ENCODE measurements around the gene MPC1.

Gene MPC1

GRCh38 chr6:166419286-166419685 lies 36.5 kb upstream of the MPC1 start:
- Histone ChIP-seq H3K9ac (ENCODE audit: low read length) (no peak overlapping the region), H2BK15ac (ENCODE audit: low read depth, poor library complexity, severe bottlenecking) (no peak overlapping the region), H3K18ac (ENCODE audit: low read depth in 1 of 2, low read length in 2 of 2) (no peak overlapping the region), H3K4me2 (ENCODE audit: low read length, poor library complexity, severe bottlenecking) (no peak overlapping the region), H3K79me1 (replicated peaks; ENCODE audit: low read length, poor library complexity, severe bottlenecking) (no peaks in the 10 kb centered on the region), H3K4me1 (ENCODE audit: control insufficient read depth, insufficient read depth, low read depth, low read length) (peaks cover 12% of the 10 kb centered on the region), H3K9me3 (ENCODE audit: control insufficient read depth, low read length) (no peaks in the 10 kb centered on the region), H3K4me3 (ENCODE audit: insufficient read depth in 1 of 2, low read depth in 1 of 2, low read length in 2 of 2) (no peak overlapping the region), H3K27me3 (ENCODE audit: control insufficient read depth in 1 of 2, insufficient read depth in 1 of 2, low read length in 2 of 2) (no peaks in the 10 kb centered on the region), H3K23ac (ENCODE audit: low read length in 2 of 2) (no peak overlapping the region), H2AFZ (ENCODE audit: low read depth, low read length) (no peak overlapping the region), H3K14ac (ENCODE audit: low read length in 2 of 2) (no peak overlapping the region), H3K36me3 (ENCODE audit: control insufficient read depth in 1 of 2, insufficient read depth in 2 of 2, low read depth in 1 of 2, low read length in 2 of 2) (peaks cover 4 to 32% of the 10 kb centered on the region in 2 experiments), H2AK5ac (ENCODE audit: low read length, severe bottlenecking) (no peak overlapping the region), H2BK12ac (ENCODE audit: low read length in 2 of 2) (no peak overlapping the region), H3K4ac (ENCODE audit: low read depth in 1 of 2, low read length in 2 of 2) (no peak overlapping the region), H4K91ac (ENCODE audit: low read length) (no peak overlapping the region), H3K27ac (ENCODE audit: low read length, poor library complexity, severe bottlenecking) (no peak overlapping the region), H2BK5ac (ENCODE audit: low read depth, low read length, poor library complexity, severe bottlenecking) (no peak overlapping the region), H4K8ac (ENCODE audit: low read length) (no peak overlapping the region), H2BK120ac (ENCODE audit: low read depth, low read length) (no peak overlapping the region)
- DNase-seq = peak; percentile 61
- WGBS = 78% methylated on average over 7 of the region's 7 CpGs

- Histone ChIP-seq H4K91ac (ENCODE audit: low read length) (no peak overlapping the region), H4K8ac (ENCODE audit: low read length) (no peak overlapping the region), H3K9me3 (ENCODE audit: control insufficient read depth, low read length) (no peaks in the 10 kb centered on the region), H2BK12ac (ENCODE audit: low read length in 2 of 2) (no peak overlapping the region), H3K4me1 (ENCODE audit: control insufficient read depth, insufficient read depth, low read depth, low read length) (peaks cover 10% of the 10 kb centered on the region), H3K9ac (ENCODE audit: low read length) (no peak overlapping the region), H2AK5ac (ENCODE audit: low read length, severe bottlenecking) (no peak overlapping the region), H3K4me2 (ENCODE audit: low read length, poor library complexity, severe bottlenecking) (no peak overlapping the region), H3K18ac (ENCODE audit: low read depth in 1 of 2, low read length in 2 of 2) (no peak overlapping the region), H3K4me3 (ENCODE audit: insufficient read depth in 1 of 2, low read depth in 1 of 2, low read length in 2 of 2) (no peak overlapping the region), H3K23ac (ENCODE audit: low read length in 2 of 2) (no peak overlapping the region), H3K14ac (ENCODE audit: low read length in 2 of 2) (no peak overlapping the region), H3K36me3 (ENCODE audit: control insufficient read depth in 1 of 2, insufficient read depth in 2 of 2, low read depth in 1 of 2, low read length in 2 of 2) (peaks cover 5 to 30% of the 10 kb centered on the region in 2 experiments), H2BK120ac (ENCODE audit: low read depth, low read length) (no peak overlapping the region), H2AFZ (ENCODE audit: low read depth, low read length) (no peak overlapping the region), H3K4ac (ENCODE audit: low read depth in 1 of 2, low read length in 2 of 2) (no peak overlapping the region), H3K27ac (ENCODE audit: low read length, poor library complexity, severe bottlenecking) (no peak overlapping the region), H3K27me3 (ENCODE audit: control insufficient read depth in 1 of 2, insufficient read depth in 1 of 2, low read length in 2 of 2) (no peaks in the 10 kb centered on the region), H3K79me1 (replicated peaks; ENCODE audit: low read length, poor library complexity, severe bottlenecking) (no peaks in the 10 kb centered on the region), H2BK15ac (ENCODE audit: low read depth, poor library complexity, severe bottlenecking) (no peak overlapping the region), H2BK5ac (ENCODE audit: low read depth, low read length, poor library complexity, severe bottlenecking) (no peak overlapping the region)
- 97% methylated on average over 8 of the region's 9 CpGs for WGBS
- DNase-seq = no peak
These were observed 36.0 kb upstream of the MPC1 start for GRCh38 chr6:166418691-166419143.

GRCh38 chr6:166417285-166417691 lies 34.5 kb upstream of the MPC1 start:
- H3K4ac ChIP-seq (ENCODE audit: low read depth in 1 of 2, low read length in 2 of 2) = no peak overlapping the region
- H3K23ac ChIP-seq (ENCODE audit: low read length in 2 of 2) = no peak overlapping the region
- no peaks in the 10 kb centered on the region for H3K27me3 ChIP-seq (ENCODE audit: control insufficient read depth in 1 of 2, insufficient read depth in 1 of 2, low read length in 2 of 2)
- DNase-seq = no peak
- H3K4me2 ChIP-seq (ENCODE audit: low read length, poor library complexity, severe bottlenecking) = no peak overlapping the region
- H3K9ac ChIP-seq (ENCODE audit: low read length) = no peak overlapping the region
- WGBS = 91% methylated on average over 6 of the region's 6 CpGs
- no peak overlapping the region for H3K18ac ChIP-seq (ENCODE audit: low read depth in 1 of 2, low read length in 2 of 2)
- H3K4me1 ChIP-seq (ENCODE audit: control insufficient read depth, insufficient read depth, low read depth, low read length) = peaks cover 5% of the 10 kb centered on the region
- no peak overlapping the region for H3K4me3 ChIP-seq (ENCODE audit: insufficient read depth in 1 of 2, low read depth in 1 of 2, low read length in 2 of 2)
- no peak overlapping the region for H2BK120ac ChIP-seq (ENCODE audit: low read depth, low read length)
- no peak overlapping the region for H2BK5ac ChIP-seq (ENCODE audit: low read depth, low read length, poor library complexity, severe bottlenecking)
- H3K79me1 ChIP-seq (replicated peaks; ENCODE audit: low read length, poor library complexity, severe bottlenecking) = no peaks in the 10 kb centered on the region
- no peak overlapping the region for H2BK12ac ChIP-seq (ENCODE audit: low read length in 2 of 2)
- H2AK5ac ChIP-seq (ENCODE audit: low read length, severe bottlenecking) = no peak overlapping the region
- no peak overlapping the region for H3K14ac ChIP-seq (ENCODE audit: low read length in 2 of 2)
- no peak overlapping the region for H3K27ac ChIP-seq (ENCODE audit: low read length, poor library complexity, severe bottlenecking)
- H4K91ac ChIP-seq (ENCODE audit: low read length) = no peak overlapping the region
- no peak overlapping the region for H4K8ac ChIP-seq (ENCODE audit: low read length)
- H2BK15ac ChIP-seq (ENCODE audit: low read depth, poor library complexity, severe bottlenecking) = no peak overlapping the region
- peaks cover 8 to 25% of the 10 kb centered on the region in 2 experiments for H3K36me3 ChIP-seq (ENCODE audit: control insufficient read depth in 1 of 2, insufficient read depth in 2 of 2, low read depth in 1 of 2, low read length in 2 of 2)
- H3K9me3 ChIP-seq (ENCODE audit: control insufficient read depth, low read length) = no peaks in the 10 kb centered on the region
- no peak overlapping the region for H2AFZ ChIP-seq (ENCODE audit: low read depth, low read length)

GRCh38 chr6:166415833-166416347 lies 33.1 kb upstream of the MPC1 start:
- Histone ChIP-seq H2AFZ (ENCODE audit: low read depth, low read length) (no peak overlapping the region), H4K8ac (ENCODE audit: low read length) (no peak overlapping the region), H3K36me3 (ENCODE audit: control insufficient read depth in 1 of 2, insufficient read depth in 2 of 2, low read depth in 1 of 2, low read length in 2 of 2) (peaks cover 13 to 24% of the 10 kb centered on the region in 2 experiments), H2BK15ac (ENCODE audit: low read depth, poor library complexity, severe bottlenecking) (no peak overlapping the region), H3K4me3 (ENCODE audit: insufficient read depth in 1 of 2, low read depth in 1 of 2, low read length in 2 of 2) (no peak overlapping the region), H3K4me2 (ENCODE audit: low read length, poor library complexity, severe bottlenecking) (no peak overlapping the region), H3K14ac (ENCODE audit: low read length in 2 of 2) (no peak overlapping the region), H3K4ac (ENCODE audit: low read depth in 1 of 2, low read length in 2 of 2) (no peak overlapping the region), H3K79me1 (replicated peaks; ENCODE audit: low read length, poor library complexity, severe bottlenecking) (no peaks in the 10 kb centered on the region), H3K27ac (ENCODE audit: low read length, poor library complexity, severe bottlenecking) (no peak overlapping the region), H3K18ac (ENCODE audit: low read depth in 1 of 2, low read length in 2 of 2) (no peak overlapping the region), H3K9me3 (ENCODE audit: control insufficient read depth, low read length) (no peaks in the 10 kb centered on the region), H2BK12ac (ENCODE audit: low read length in 2 of 2) (no peak overlapping the region), H2BK120ac (ENCODE audit: low read depth, low read length) (no peak overlapping the region), H3K9ac (ENCODE audit: low read length) (no peak overlapping the region), H2AK5ac (ENCODE audit: low read length, severe bottlenecking) (no peak overlapping the region), H3K23ac (ENCODE audit: low read length in 2 of 2) (no peak overlapping the region), H3K4me1 (ENCODE audit: control insufficient read depth, insufficient read depth, low read depth, low read length) (peaks cover 5% of the 10 kb centered on the region), H4K91ac (ENCODE audit: low read length) (peak overlapping the region; percentile 5), H2BK5ac (ENCODE audit: low read depth, low read length, poor library complexity, severe bottlenecking) (no peak overlapping the region), H3K27me3 (ENCODE audit: control insufficient read depth in 1 of 2, insufficient read depth in 1 of 2, low read length in 2 of 2) (no peaks in the 10 kb centered on the region)
- DNase-seq = no peak
- 78% methylated on average over 5 of the region's 5 CpGs for WGBS
